Stimulated activated CD4-positive, alpha-beta T cell treated with anti-CD3 and anti-CD28 coated beads, TNF-alpha, amount 100 ng/mL, for 4 hours (primary cell): ENCODE data around the gene KCNK13.
"Not testable (repeated sequence)": the region's sequence is repeated elsewhere in the genome, so short reads cannot be mapped to it uniquely, and the experiment has no call there.

ENCODE experiments used
- DNase-seq, 3 experiments: peaks; one replicate each; pipeline ENCODE4 v3.0.0-alpha.2; 2020; ENCODE audit warnings: low read depth in 3 of 3

The KCNK13 gene

GRCh38 chr14:90193925-90194324 is 132.1 kb downstream of the KCNK13 start:
- DNase-seq: peak in 1 of 3 experiments; percentile 1

GRCh38 chr14:90194706-90195105 is 132.9 kb downstream of the KCNK13 start:
- DNase-seq: no peak

- DNase-seq: no peak
These were observed 136.8 kb downstream of the KCNK13 start for GRCh38 chr14:90198541-90199060.

GRCh38 chr14:90200546-90200945 is 138.8 kb downstream of the KCNK13 start:
- DNase-seq: not testable (repeated sequence)

GRCh38 chr14:90201344-90201743 is 139.6 kb downstream of the KCNK13 start:
- no peak for DNase-seq

GRCh38 chr14:90204516-90204915 is 142.7 kb downstream of the KCNK13 start:
- no peak for DNase-seq

- DNase-seq: no peak
These were observed 151.4 kb downstream of the KCNK13 start for GRCh38 chr14:90213099-90213748.

GRCh38 chr14:90228478-90228877 is 166.7 kb downstream of the KCNK13 start:
- no peak for DNase-seq

- not testable (repeated sequence) for DNase-seq
These were observed 168.1 kb downstream of the KCNK13 start for GRCh38 chr14:90229942-90230341.
